ENCODE measurements around the gene SEC61A1. TPM values are rescaled to one million over a fixed set of nuclear protein-coding genes. Genes with fewer than 3 reads are reported as not detected.

The SEC61A1 gene
- total RNA-seq, 6 experiments from 2014 or later, result 120 to 187 (median 151) TPM

DNA sequence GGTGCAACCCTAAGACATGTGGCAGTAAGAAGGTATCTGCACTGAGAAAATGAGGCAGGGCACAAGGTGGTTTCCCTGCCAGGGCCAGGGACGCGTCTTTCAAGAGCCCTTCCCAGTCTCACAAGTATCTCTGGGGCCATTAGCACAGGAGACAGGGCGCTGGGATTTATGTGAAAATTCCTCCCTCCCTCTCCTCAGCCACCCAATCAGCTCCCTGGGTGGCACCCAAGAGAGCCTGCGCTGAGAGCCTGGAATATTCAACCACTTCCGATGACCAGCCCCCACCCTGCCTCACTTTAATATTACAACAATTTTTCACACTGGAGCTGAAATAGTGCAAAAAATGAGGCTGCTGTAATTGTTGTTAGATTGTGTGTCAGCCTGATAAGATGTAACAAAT, 26.1 kb downstream of the SEC61A1 start:
- 90% methylated on average over 2 of the region's 5 CpGs for WGBS (ENCODE audit: insufficient coverage, low coverage, low lambda C conversion rate, missing lambda C conversion rate)
- H3K4me1 ChIP-seq, result peaks cover 0 to 59% (median 24%) of the 10 kb centered on the region in 4 donors
- intact Hi-C loops (cut with DNase I), result loop anchor here in 1 of 2 donors (10.0 kb wide), 1 partner anchor 416 kb away; the partner anchor contains the start of gene GATA2
- no peak overlapping the region for H3K4me3 ChIP-seq
- ATAC-seq, result no peak
- H3K9me3 ChIP-seq, result no peaks in the 10 kb centered on the region
- no peaks in the 10 kb centered on the region for H3K27me3 ChIP-seq
- TF ChIP-seq POLR2A (IDR thresholded peaks at IDR 0.05), result no peak
- TF ChIP-seq, protein P1, sequence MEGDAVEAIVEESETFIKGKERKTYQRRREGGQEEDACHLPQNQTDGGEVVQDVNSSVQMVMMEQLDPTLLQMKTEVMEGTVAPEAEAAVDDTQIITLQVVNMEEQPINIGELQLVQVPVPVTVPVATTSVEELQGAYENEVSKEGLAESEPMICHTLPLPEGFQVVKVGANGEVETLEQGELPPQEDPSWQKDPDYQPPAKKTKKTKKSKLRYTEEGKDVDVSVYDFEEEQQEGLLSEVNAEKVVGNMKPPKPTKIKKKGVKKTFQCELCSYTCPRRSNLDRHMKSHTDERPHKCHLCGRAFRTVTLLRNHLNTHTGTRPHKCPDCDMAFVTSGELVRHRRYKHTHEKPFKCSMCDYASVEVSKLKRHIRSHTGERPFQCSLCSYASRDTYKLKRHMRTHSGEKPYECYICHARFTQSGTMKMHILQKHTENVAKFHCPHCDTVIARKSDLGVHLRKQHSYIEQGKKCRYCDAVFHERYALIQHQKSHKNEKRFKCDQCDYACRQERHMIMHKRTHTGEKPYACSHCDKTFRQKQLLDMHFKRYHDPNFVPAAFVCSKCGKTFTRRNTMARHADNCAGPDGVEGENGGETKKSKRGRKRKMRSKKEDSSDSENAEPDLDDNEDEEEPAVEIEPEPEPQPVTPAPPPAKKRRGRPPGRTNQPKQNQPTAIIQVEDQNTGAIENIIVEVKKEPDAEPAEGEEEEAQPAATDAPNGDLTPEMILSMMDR (IDR thresholded peaks at IDR 0.05), result no peak
- no peak overlapping the region for H3K27ac ChIP-seq
- DNase-seq, result no peak
- no peaks in the 10 kb centered on the region for H3K36me3 ChIP-seq

DNA sequence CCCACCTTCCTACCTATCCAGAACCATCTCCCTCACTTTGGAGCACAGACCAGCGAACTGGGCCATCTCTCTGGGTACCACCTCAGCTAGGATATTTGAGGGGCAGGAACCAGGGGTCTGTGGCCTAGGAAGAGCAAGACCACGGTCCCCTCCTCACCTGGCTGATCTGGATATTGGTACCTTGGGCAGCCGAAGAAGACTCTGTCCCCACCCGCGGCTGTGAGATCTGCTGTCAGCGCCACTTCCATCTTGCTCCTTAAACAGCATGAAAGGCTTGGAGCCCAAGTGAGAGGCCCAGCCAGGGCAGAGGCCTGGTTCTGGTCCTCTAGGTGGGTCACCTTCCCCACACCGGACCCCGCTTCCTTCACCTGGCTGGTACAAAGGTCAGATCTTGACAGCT, 26.6 kb downstream of the SEC61A1 start:
- H3K36me3 ChIP-seq, result no peaks in the 10 kb centered on the region
- ATAC-seq (no peak), DNase-seq (no peak)
- H3K27ac ChIP-seq, result no peak overlapping the region
- 100% methylated on average over 2 of the region's 8 CpGs for WGBS (ENCODE audit: insufficient coverage, low coverage, low lambda C conversion rate, missing lambda C conversion rate)
- no peak for TF ChIP-seq POLR2A (IDR thresholded peaks at IDR 0.05)
- TF ChIP-seq, protein P1 (IDR thresholded peaks at IDR 0.05), result no peak
- H3K27me3 ChIP-seq, result no peaks in the 10 kb centered on the region
- no peak overlapping the region for H3K4me3 ChIP-seq
- H3K4me1 ChIP-seq, result peaks cover 0 to 64% (median 24%) of the 10 kb centered on the region in 4 donors
- H3K9me3 ChIP-seq, result no peaks in the 10 kb centered on the region
- intact Hi-C loops (cut with DNase I), result loop anchor here in 1 of 2 donors (10.0 kb wide), 1 partner anchor 416 kb away; the partner anchor contains the start of gene GATA2

DNA sequence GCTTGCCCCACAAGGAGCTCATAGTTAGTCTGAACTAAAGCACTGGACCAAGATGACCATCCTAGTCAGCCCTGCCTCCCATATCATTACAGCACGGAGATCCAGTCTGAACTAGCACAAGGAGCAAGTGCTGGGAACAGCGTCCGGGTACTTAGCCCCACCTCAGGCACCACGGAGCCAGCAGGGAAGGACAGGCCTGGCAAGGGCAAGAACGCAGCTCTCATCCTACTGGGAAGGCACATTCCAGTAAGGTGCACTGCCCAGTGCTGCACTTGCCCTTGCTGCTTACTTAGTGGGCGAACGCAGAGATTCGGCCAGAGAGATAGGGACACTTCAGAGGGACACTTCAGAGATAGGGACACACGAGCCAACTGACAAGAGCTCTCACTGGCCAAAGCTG, 27.6 kb downstream of the SEC61A1 start:
- DNase-seq (peak in 1 of 3 donors; percentile 35), ATAC-seq (no peak)
- TF ChIP-seq, protein P1 (IDR thresholded peaks at IDR 0.05), result no peak
- TF ChIP-seq POLR2A (IDR thresholded peaks at IDR 0.05), result no peak
- Histone ChIP-seq H3K4me1 (peaks cover 2 to 68% (median 32%) of the 10 kb centered on the region in 4 donors), H3K27ac (peak overlapping the region in 1 of 3 donors; percentile 68), H3K4me3 (no peak overlapping the region), H3K27me3 (no peaks in the 10 kb centered on the region), H3K36me3 (no peaks in the 10 kb centered on the region), H3K9me3 (no peaks in the 10 kb centered on the region)
- intact Hi-C loops (cut with DNase I), result loop anchor here in 1 of 2 donors (10.0 kb wide), 1 partner anchor 415 kb away; the partner anchor contains the start of gene GATA2
- WGBS (ENCODE audit: insufficient coverage, low coverage, low lambda C conversion rate, missing lambda C conversion rate), result 100% methylated on average over 4 of the region's 9 CpGs

DNA sequence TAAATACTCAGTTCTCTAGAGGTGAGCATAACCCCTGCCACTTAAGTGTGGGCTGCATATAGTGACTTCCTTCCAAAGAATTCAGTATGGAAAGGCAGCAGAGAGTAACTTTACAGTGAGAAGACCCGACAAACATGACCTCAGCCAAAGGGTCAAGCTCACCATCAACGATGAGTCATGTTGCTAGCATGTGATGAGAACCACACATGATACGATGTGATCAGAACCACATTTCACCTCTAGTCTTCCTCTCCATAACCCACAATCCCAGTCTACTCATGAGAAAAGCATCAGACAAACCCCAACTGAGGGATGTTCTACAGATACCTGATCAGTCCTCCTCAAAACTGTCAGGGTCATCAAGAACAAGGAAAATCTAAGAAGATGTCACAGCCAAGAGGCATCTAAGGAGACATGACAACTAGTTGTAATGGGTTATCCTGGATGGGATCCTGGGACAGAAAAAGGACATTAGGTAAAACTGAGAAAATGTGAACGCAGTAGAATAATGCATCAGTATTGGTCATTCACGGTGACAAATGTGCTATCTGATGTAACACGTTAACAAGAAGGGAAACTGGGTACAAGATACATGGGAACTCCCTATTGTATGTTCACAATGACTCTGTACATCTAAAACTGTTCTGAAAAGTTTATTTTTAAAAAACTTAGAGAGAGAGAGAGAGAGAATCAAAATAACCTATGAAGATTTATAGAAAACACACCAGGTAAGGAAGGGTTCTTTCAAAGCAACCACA, 28.3 kb downstream of the SEC61A1 start:
- TF ChIP-seq, protein P1 (IDR thresholded peaks at IDR 0.05), result no peak
- no peak for TF ChIP-seq POLR2A (IDR thresholded peaks at IDR 0.05)
- intact Hi-C loops (cut with DNase I), result no loop called here
- H3K9me3 ChIP-seq, result no peaks in the 10 kb centered on the region
- H3K36me3 ChIP-seq, result no peaks in the 10 kb centered on the region
- no peak overlapping the region for H3K4me3 ChIP-seq
- peaks cover 2 to 69% (median 32%) of the 10 kb centered on the region in 4 donors for H3K4me1 ChIP-seq
- WGBS (ENCODE audit: insufficient coverage, low coverage, low lambda C conversion rate, missing lambda C conversion rate), result 30% methylated on average over 6 of the region's 6 CpGs
- no peaks in the 10 kb centered on the region for H3K27me3 ChIP-seq
- H3K27ac ChIP-seq, result peak overlapping the region in 2 of 3 donors; percentile 52 to 68
- DNase-seq, result peak in 1 of 3 donors; percentile 3
- ATAC-seq, result peak in 1 of 4 donors; percentile 37
